ENCODE measurements around the gene CREB3L2.
"Not testable (repeated sequence)": the region's sequence is repeated elsewhere in the genome, so short reads cannot be mapped to it uniquely, and the experiment has no call there.

CREB3L2 gene

GRCh38 chr7:138014201-138014600 lies 12.3 kb upstream of the CREB3L2 start:
- DNase-seq (ENCODE audit: low read depth in 3 of 3), result not testable (repeated sequence)

- DNase-seq (ENCODE audit: low read depth in 3 of 3), result no peak
Measured at GRCh38 chr7:138009350-138009653, 7.4 kb upstream of the CREB3L2 start.

GRCh38 chr7:138008588-138009349 lies 6.9 kb upstream of the CREB3L2 start:
- DNase-seq (ENCODE audit: low read depth in 3 of 3), result no peak

GRCh38 chr7:138008019-138008587 lies 6.2 kb upstream of the CREB3L2 start:
- no peak for DNase-seq (ENCODE audit: low read depth in 3 of 3)

GRCh38 chr7:138006106-138006505 lies 4.2 kb upstream of the CREB3L2 start:
- DNase-seq (ENCODE audit: low read depth in 3 of 3), result no peak

- DNase-seq (ENCODE audit: low read depth in 3 of 3), result no peak
Measured at GRCh38 chr7:138004936-138005335, 3.0 kb upstream of the CREB3L2 start.

GRCh38 chr7:138004046-138004445 lies 2.2 kb upstream of the CREB3L2 start:
- no peak for DNase-seq (ENCODE audit: low read depth in 3 of 3)

- DNase-seq (ENCODE audit: low read depth in 3 of 3), result no peak
Measured at GRCh38 chr7:138002828-138003189, 923 bp upstream of the CREB3L2 start.

GRCh38 chr7:138002096-138002827 lies 376 bp upstream of the CREB3L2 start:
- DNase-seq (ENCODE audit: low read depth in 3 of 3), result peak; percentile 89 to 96 (median 93)

GRCh38 chr7:138000081-138000701 lies 1.7 kb downstream of the CREB3L2 start:
- DNase-seq (ENCODE audit: low read depth in 3 of 3), result no peak

GRCh38 chr7:137999496-138000080 lies 2.3 kb downstream of the CREB3L2 start:
- no peak for DNase-seq (ENCODE audit: low read depth in 3 of 3)

- DNase-seq (ENCODE audit: low read depth in 3 of 3), result no peak
Measured at GRCh38 chr7:137998250-137998649, 3.6 kb downstream of the CREB3L2 start.

- DNase-seq (ENCODE audit: low read depth in 3 of 3), result no peak
Measured at GRCh38 chr7:137996871-137997270, 5.0 kb downstream of the CREB3L2 start.

- no peak for DNase-seq (ENCODE audit: low read depth in 3 of 3)
Measured at GRCh38 chr7:137996386-137996851, 5.5 kb downstream of the CREB3L2 start.

GRCh38 chr7:137994216-137994615 lies 7.7 kb downstream of the CREB3L2 start:
- no peak for DNase-seq (ENCODE audit: low read depth in 3 of 3)

- no peak for DNase-seq (ENCODE audit: low read depth in 3 of 3)
Measured at GRCh38 chr7:137993395-137993743, 8.5 kb downstream of the CREB3L2 start.

GRCh38 chr7:137992550-137993394 lies 9.1 kb downstream of the CREB3L2 start:
- no peak for DNase-seq (ENCODE audit: low read depth in 3 of 3)

- no peak for DNase-seq (ENCODE audit: low read depth in 3 of 3)
Measured at GRCh38 chr7:137992104-137992549, 9.8 kb downstream of the CREB3L2 start.

GRCh38 chr7:137990251-137990941 lies 11.5 kb downstream of the CREB3L2 start:
- no peak for DNase-seq (ENCODE audit: low read depth in 3 of 3)

GRCh38 chr7:137989590-137989989 lies 12.3 kb downstream of the CREB3L2 start:
- DNase-seq (ENCODE audit: low read depth in 3 of 3), result no peak

GRCh38 chr7:137989094-137989493 lies 12.8 kb downstream of the CREB3L2 start:
- no peak for DNase-seq (ENCODE audit: low read depth in 3 of 3)

Data from stimulated activated CD4-positive, alpha-beta T cell treated with anti-CD3 and anti-CD28 coated beads, TNF-alpha, amount 100 ng/mL, for 4 hours (primary cell).